ENCODE data around the gene RAB11A. TPM values are rescaled to one million over a fixed set of nuclear protein-coding genes. Genes with fewer than 3 reads are reported as not detected.

Gene RAB11A
- polyA plus RNA-seq, 2 donors, result 399 to 610 TPM

DNA sequence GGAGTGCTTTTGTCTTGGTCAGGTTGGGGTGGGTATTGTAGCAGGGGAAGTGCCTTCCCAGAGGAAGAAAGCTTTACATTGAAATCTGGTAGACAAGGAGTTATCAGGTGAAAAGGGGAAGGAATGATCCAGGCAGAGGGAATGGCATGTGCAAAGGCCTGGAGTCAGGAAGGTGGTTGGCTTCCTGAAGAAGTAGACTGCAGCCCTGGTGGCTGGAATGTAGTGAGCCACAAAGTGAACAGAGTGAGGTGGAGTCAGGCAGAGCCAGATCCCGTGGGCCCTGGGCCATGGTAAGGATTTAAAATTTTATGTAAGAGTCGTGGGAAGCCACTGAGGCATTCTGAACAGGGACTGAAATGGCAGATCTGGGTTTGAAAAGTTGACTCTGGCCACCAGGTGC lies 58.3 kb downstream of the RAB11A start:
- H3K4me1 ChIP-seq (ENCODE audit: control insufficient read depth in 2 of 2, insufficient read depth in 2 of 2, low read length in 1 of 2), result peaks cover 0 to 3% of the 10 kb centered on the region in 2 donors
- H3K27ac ChIP-seq (ENCODE audit: low read depth in 2 of 2, low read length in 1 of 2), result no peak overlapping the region
- 61 to 72% methylated on average over 2 of the region's 2 CpGs for WGBS, 2 donors

GRCh38 chr15:65929573-65929972 lies 60.3 kb downstream of the RAB11A start:
- Histone ChIP-seq H3K4me3 (ENCODE audit: low read depth in 1 of 2, low read length in 2 of 2) (no peak overlapping the region), H3K9me3 (ENCODE audit: control insufficient read depth in 2 of 2, insufficient read depth in 1 of 2, low read depth in 1 of 2, low read length in 1 of 2) (peaks cover 0 to 3% of the 10 kb centered on the region in 2 donors), H3K36me3 (ENCODE audit: control insufficient read depth in 2 of 2, insufficient read depth in 2 of 2, low read length in 1 of 2) (no peaks in the 10 kb centered on the region), H3K27ac (ENCODE audit: low read depth in 2 of 2, low read length in 1 of 2) (no peak overlapping the region), H3K4me1 (ENCODE audit: control insufficient read depth in 2 of 2, insufficient read depth in 2 of 2, low read length in 1 of 2) (peaks cover 2 to 3% of the 10 kb centered on the region in 2 donors), H3K27me3 (ENCODE audit: control insufficient read depth in 1 of 2, insufficient read depth in 2 of 2, low read length in 2 of 2) (no peaks in the 10 kb centered on the region)
- WGBS, 2 donors, result 85 to 89% methylated on average over 7 of the region's 7 CpGs

More for the DNA sequence above, 58.3 kb downstream of the RAB11A start:
- H3K4me3 ChIP-seq (ENCODE audit: low read depth in 1 of 2, low read length in 2 of 2), result no peak overlapping the region
- H3K9me3 ChIP-seq (ENCODE audit: control insufficient read depth in 2 of 2, insufficient read depth in 1 of 2, low read depth in 1 of 2, low read length in 1 of 2), result no peaks in the 10 kb centered on the region
- H3K27me3 ChIP-seq (ENCODE audit: control insufficient read depth in 1 of 2, insufficient read depth in 2 of 2, low read length in 2 of 2), result no peaks in the 10 kb centered on the region
- H3K36me3 ChIP-seq (ENCODE audit: control insufficient read depth in 2 of 2, insufficient read depth in 2 of 2, low read length in 1 of 2), result no peaks in the 10 kb centered on the region

DNA sequence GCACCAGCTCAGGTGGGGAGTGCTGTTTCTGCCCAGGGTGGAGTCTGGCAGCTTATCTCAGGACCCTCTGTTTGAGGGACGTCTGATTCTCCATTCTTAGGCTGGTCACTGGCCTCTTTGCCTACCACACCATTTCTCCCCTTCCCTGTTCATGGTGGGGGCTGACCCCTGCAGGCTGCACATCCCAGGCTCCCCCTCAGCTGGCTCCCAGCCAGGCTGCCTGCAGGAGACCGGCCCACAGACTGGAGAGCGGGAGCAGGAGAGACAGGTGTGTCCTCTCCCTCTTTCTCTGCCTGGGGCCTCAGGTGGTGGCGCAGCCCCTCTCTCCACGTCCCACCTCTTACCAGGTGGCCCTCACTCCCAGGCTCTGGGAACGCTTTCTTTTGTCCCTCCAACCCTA lies 60.8 kb downstream of the RAB11A start:
- H3K4me3 ChIP-seq (ENCODE audit: low read depth in 1 of 2, low read length in 2 of 2), result no peak overlapping the region

GRCh38 chr15:65931221-65931620 lies 61.9 kb downstream of the RAB11A start:
- Histone ChIP-seq H3K36me3 (ENCODE audit: control insufficient read depth in 2 of 2, insufficient read depth in 2 of 2, low read length in 1 of 2) (no peaks in the 10 kb centered on the region), H3K27ac (ENCODE audit: low read depth in 2 of 2, low read length in 1 of 2) (no peak overlapping the region)
- WGBS, 2 donors, result 87 to 88% methylated on average over 4 of the region's 4 CpGs

More for the DNA sequence above, 60.8 kb downstream of the RAB11A start:
- H3K4me1 ChIP-seq (ENCODE audit: control insufficient read depth in 2 of 2, insufficient read depth in 2 of 2, low read length in 1 of 2), result peaks cover 2 to 3% of the 10 kb centered on the region in 2 donors
- H3K27ac ChIP-seq (ENCODE audit: low read depth in 2 of 2, low read length in 1 of 2), result no peak overlapping the region
- no peaks in the 10 kb centered on the region for H3K27me3 ChIP-seq (ENCODE audit: control insufficient read depth in 1 of 2, insufficient read depth in 2 of 2, low read length in 2 of 2)
- peaks cover 0 to 3% of the 10 kb centered on the region in 2 donors for H3K9me3 ChIP-seq (ENCODE audit: control insufficient read depth in 2 of 2, insufficient read depth in 1 of 2, low read depth in 1 of 2, low read length in 1 of 2)
- H3K36me3 ChIP-seq (ENCODE audit: control insufficient read depth in 2 of 2, insufficient read depth in 2 of 2, low read length in 1 of 2), result no peaks in the 10 kb centered on the region
- 68 to 80% methylated on average over 6 of the region's 6 CpGs for WGBS, 2 donors

DNA sequence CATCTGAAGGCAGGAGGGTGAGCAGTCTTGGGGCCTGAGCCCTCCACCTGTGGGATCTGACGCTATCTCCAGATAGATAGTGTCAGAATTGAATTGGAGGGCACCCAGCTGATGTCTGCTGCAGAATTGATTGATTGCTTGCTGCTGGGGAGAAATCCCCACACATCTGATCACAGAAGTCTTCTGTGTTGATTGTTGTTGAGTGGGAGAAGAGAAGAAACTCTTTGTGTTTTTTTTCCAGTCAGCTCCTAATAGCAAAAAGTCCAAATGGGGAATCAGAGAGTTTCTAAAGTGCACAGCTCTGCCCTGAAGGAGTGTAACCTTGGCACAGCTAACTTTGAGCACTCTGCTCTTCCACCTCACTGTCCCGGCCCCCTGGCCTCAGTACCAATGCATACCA lies 66.1 kb downstream of the RAB11A start:
- WGBS, 2 donors, result 76 to 85% methylated on average over 2 of the region's 2 CpGs
- H3K4me3 ChIP-seq (ENCODE audit: low read depth in 1 of 2, low read length in 2 of 2), result no peak overlapping the region
- peaks cover 0 to 5% of the 10 kb centered on the region in 2 donors for H3K4me1 ChIP-seq (ENCODE audit: control insufficient read depth in 2 of 2, insufficient read depth in 2 of 2, low read length in 1 of 2)
- H3K27ac ChIP-seq (ENCODE audit: low read depth in 2 of 2, low read length in 1 of 2), result no peak overlapping the region
- peaks cover 0 to 3% of the 10 kb centered on the region in 2 donors for H3K9me3 ChIP-seq (ENCODE audit: control insufficient read depth in 2 of 2, insufficient read depth in 1 of 2, low read depth in 1 of 2, low read length in 1 of 2)
- H3K36me3 ChIP-seq (ENCODE audit: control insufficient read depth in 2 of 2, insufficient read depth in 2 of 2, low read length in 1 of 2), result no peaks in the 10 kb centered on the region
- H3K27me3 ChIP-seq (ENCODE audit: control insufficient read depth in 1 of 2, insufficient read depth in 2 of 2, low read length in 2 of 2), result no peaks in the 10 kb centered on the region

More at GRCh38 chr15:65931221-65931620, 61.9 kb downstream of the RAB11A start:
- no peak overlapping the region for H3K4me3 ChIP-seq (ENCODE audit: low read depth in 1 of 2, low read length in 2 of 2)
- H3K4me1 ChIP-seq (ENCODE audit: control insufficient read depth in 2 of 2, insufficient read depth in 2 of 2, low read length in 1 of 2), result peaks cover 2 to 3% of the 10 kb centered on the region in 2 donors
- H3K27me3 ChIP-seq (ENCODE audit: control insufficient read depth in 1 of 2, insufficient read depth in 2 of 2, low read length in 2 of 2), result no peaks in the 10 kb centered on the region
- H3K9me3 ChIP-seq (ENCODE audit: control insufficient read depth in 2 of 2, insufficient read depth in 1 of 2, low read depth in 1 of 2, low read length in 1 of 2), result peaks cover 0 to 3% of the 10 kb centered on the region in 2 donors

DNA sequence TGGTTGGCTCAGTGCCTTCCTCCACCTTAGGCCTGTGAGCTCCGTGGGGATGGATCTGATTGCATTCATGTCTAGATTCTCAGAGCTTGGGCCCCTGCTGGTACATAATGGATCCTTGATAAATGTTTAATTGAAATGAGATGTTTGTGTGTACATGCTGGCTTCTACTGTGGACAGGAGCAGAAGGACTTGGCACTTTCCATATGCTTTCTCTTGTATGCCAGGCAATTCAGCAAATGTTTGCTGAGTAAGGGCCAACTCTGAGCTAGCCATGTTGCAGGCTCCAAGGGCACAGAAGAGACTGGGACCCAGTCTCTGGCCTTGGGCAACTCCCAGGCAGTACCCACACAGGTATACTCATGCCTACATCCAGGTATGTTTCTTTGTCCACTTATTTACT lies 67.0 kb downstream of the RAB11A start:
- Histone ChIP-seq H3K27ac (ENCODE audit: low read depth in 2 of 2, low read length in 1 of 2) (no peak overlapping the region), H3K9me3 (ENCODE audit: control insufficient read depth in 2 of 2, insufficient read depth in 1 of 2, low read depth in 1 of 2, low read length in 1 of 2) (peaks cover 0 to 3% of the 10 kb centered on the region in 2 donors), H3K4me3 (ENCODE audit: low read depth in 1 of 2, low read length in 2 of 2) (no peak overlapping the region), H3K27me3 (ENCODE audit: control insufficient read depth in 1 of 2, insufficient read depth in 2 of 2, low read length in 2 of 2) (no peaks in the 10 kb centered on the region), H3K4me1 (ENCODE audit: control insufficient read depth in 2 of 2, insufficient read depth in 2 of 2, low read length in 1 of 2) (peaks cover 0 to 5% of the 10 kb centered on the region in 2 donors), H3K36me3 (ENCODE audit: control insufficient read depth in 2 of 2, insufficient read depth in 2 of 2, low read length in 1 of 2) (no peaks in the 10 kb centered on the region)
- WGBS, 2 donors, result 62 to 71% methylated on average over 1 of the region's 1 CpG

- Histone ChIP-seq H3K27ac (ENCODE audit: low read depth in 2 of 2, low read length in 1 of 2) (no peak overlapping the region), H3K36me3 (ENCODE audit: control insufficient read depth in 2 of 2, insufficient read depth in 2 of 2, low read length in 1 of 2) (no peaks in the 10 kb centered on the region), H3K27me3 (ENCODE audit: control insufficient read depth in 1 of 2, insufficient read depth in 2 of 2, low read length in 2 of 2) (no peaks in the 10 kb centered on the region), H3K4me1 (ENCODE audit: control insufficient read depth in 2 of 2, insufficient read depth in 2 of 2, low read length in 1 of 2) (peaks cover 0 to 5% of the 10 kb centered on the region in 2 donors), H3K4me3 (ENCODE audit: low read depth in 1 of 2, low read length in 2 of 2) (no peak overlapping the region), H3K9me3 (ENCODE audit: control insufficient read depth in 2 of 2, insufficient read depth in 1 of 2, low read depth in 1 of 2, low read length in 1 of 2) (peaks cover 0 to 3% of the 10 kb centered on the region in 2 donors)
- WGBS, 2 donors, result 92% methylated on average over 3 of the region's 3 CpGs
Observed at GRCh38 chr15:65937054-65937453, 67.8 kb downstream of the RAB11A start.

DNA sequence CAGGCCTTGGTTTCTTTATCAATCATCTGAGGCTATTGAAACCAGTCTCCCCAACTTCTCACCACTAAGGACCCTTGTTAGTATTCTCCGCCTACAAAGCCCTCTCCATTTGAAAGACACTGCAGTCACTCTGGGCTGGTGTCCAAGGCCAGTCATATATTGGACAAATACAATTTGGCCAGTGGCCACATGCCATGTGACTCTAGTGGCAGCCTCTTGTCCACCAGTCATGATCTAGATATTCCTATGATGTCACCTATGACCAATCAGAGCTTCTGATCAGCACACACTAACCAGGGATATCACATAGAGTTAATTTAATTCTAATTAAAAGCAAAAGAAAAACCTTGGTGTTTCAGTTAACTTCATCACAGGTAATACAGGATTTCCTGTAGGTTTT lies 68.2 kb downstream of the RAB11A start:
- Histone ChIP-seq H3K4me1 (ENCODE audit: control insufficient read depth in 2 of 2, insufficient read depth in 2 of 2, low read length in 1 of 2) (peaks cover 0 to 5% of the 10 kb centered on the region in 2 donors), H3K27me3 (ENCODE audit: control insufficient read depth in 1 of 2, insufficient read depth in 2 of 2, low read length in 2 of 2) (no peaks in the 10 kb centered on the region), H3K9me3 (ENCODE audit: control insufficient read depth in 2 of 2, insufficient read depth in 1 of 2, low read depth in 1 of 2, low read length in 1 of 2) (peaks cover 0 to 3% of the 10 kb centered on the region in 2 donors), H3K36me3 (ENCODE audit: control insufficient read depth in 2 of 2, insufficient read depth in 2 of 2, low read length in 1 of 2) (no peaks in the 10 kb centered on the region), H3K27ac (ENCODE audit: low read depth in 2 of 2, low read length in 1 of 2) (no peak overlapping the region), H3K4me3 (ENCODE audit: low read depth in 1 of 2, low read length in 2 of 2) (no peak overlapping the region)
- 89 to 100% methylated on average over 1 of the region's 1 CpG for WGBS, 2 donors

DNA sequence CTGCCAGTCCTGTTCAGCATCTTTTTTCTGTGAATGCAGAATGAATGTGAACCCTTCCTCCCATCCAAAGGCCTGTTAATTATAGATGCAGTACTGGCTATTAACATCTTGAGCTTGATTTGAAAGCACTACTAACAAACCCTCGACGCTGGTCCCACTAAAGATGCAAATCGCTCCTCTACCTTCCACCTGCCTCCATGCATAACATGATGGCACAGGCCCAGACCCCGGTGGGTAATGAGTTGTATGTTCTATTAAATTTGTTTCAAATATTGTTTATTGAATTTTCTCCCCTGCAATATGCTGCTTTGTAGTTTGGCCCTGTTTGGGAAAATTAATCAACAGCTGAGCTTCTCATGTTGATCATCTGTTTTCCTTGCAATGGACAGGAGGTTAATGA lies 69.3 kb downstream of the RAB11A start:
- H3K4me1 ChIP-seq (ENCODE audit: control insufficient read depth in 2 of 2, insufficient read depth in 2 of 2, low read length in 1 of 2), result peaks cover 0 to 3% of the 10 kb centered on the region in 2 donors
- no peak overlapping the region for H3K27ac ChIP-seq (ENCODE audit: low read depth in 2 of 2, low read length in 1 of 2)
- no peaks in the 10 kb centered on the region for H3K27me3 ChIP-seq (ENCODE audit: control insufficient read depth in 1 of 2, insufficient read depth in 2 of 2, low read length in 2 of 2)
- no peak overlapping the region for H3K4me3 ChIP-seq (ENCODE audit: low read depth in 1 of 2, low read length in 2 of 2)
- WGBS, 2 donors, result 87 to 90% methylated on average over 4 of the region's 4 CpGs
- H3K9me3 ChIP-seq (ENCODE audit: control insufficient read depth in 2 of 2, insufficient read depth in 1 of 2, low read depth in 1 of 2, low read length in 1 of 2), result no peaks in the 10 kb centered on the region
- H3K36me3 ChIP-seq (ENCODE audit: control insufficient read depth in 2 of 2, insufficient read depth in 2 of 2, low read length in 1 of 2), result no peaks in the 10 kb centered on the region

GRCh38 chr15:65939901-65940617 lies 70.8 kb downstream of the RAB11A start:
- no peak overlapping the region for H3K27ac ChIP-seq (ENCODE audit: low read depth in 2 of 2, low read length in 1 of 2)
- H3K9me3 ChIP-seq (ENCODE audit: control insufficient read depth in 2 of 2, insufficient read depth in 1 of 2, low read depth in 1 of 2, low read length in 1 of 2), result no peaks in the 10 kb centered on the region
- H3K36me3 ChIP-seq (ENCODE audit: control insufficient read depth in 2 of 2, insufficient read depth in 2 of 2, low read length in 1 of 2), result no peaks in the 10 kb centered on the region
- H3K4me3 ChIP-seq (ENCODE audit: low read depth in 1 of 2, low read length in 2 of 2), result no peak overlapping the region
- no peaks in the 10 kb centered on the region for H3K27me3 ChIP-seq (ENCODE audit: control insufficient read depth in 1 of 2, insufficient read depth in 2 of 2, low read length in 2 of 2)
- peaks cover 0 to 3% of the 10 kb centered on the region in 2 donors for H3K4me1 ChIP-seq (ENCODE audit: control insufficient read depth in 2 of 2, insufficient read depth in 2 of 2, low read length in 1 of 2)
- WGBS, 2 donors, result 72 to 73% methylated on average over 10 of the region's 10 CpGs
